ENCODE results near the gene FBXL17.

DNA sequence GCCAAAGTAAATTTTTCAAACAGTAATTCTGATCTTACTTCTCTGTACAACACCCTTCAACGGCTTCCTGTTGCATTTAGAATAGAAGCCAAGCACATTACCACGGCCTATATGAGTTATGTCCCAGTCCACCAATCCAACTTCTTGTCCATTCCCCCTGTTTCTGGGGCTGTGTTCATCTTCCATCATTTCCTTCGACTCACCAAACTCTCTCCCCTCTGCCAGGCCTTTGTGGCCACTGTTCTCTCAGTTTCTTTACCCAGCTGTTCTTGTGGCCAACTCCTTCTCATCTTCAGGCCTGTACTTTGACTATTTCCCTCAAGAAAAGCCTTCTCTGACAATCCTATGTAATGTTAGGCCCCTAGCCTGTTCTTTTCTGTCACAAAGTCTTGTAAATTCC lies 451.8 kb downstream of the FBXL17 start:
- TF ChIP-seq MAZ (IDR thresholded peaks at IDR 0.05; ENCODE audit: borderline replicate concordance, low read depth, low read length) (no peak), POLR2A (IDR thresholded peaks at IDR 0.05; ENCODE audit: low read depth, low read length) (no peak), NFE2L2 (IDR thresholded peaks at IDR 0.05; ENCODE audit: low read depth, low read length) (no peak), MAFK (IDR thresholded peaks at IDR 0.05; ENCODE audit: low read depth, low read length) (no peak), RFX5 (IDR thresholded peaks at IDR 0.05; ENCODE audit: low read depth, low read length) (no peak), CEBPB (IDR thresholded peaks at IDR 0.05; ENCODE audit: low read depth, low read length) (no peak), CTCF (conservative IDR thresholded peaks at IDR 0.05; ENCODE audit: low read depth, low read length) (no peak), USF2 (IDR thresholded peaks at IDR 0.05; ENCODE audit: low read depth, low read length) (no peak), RAD21 (IDR thresholded peaks at IDR 0.05; ENCODE audit: low read length) (no peak)

Measured in IMR-90 (cell line).